Thyroid gland (tissue), 4 donors: ENCODE data around the gene KCNIP3.
"Not testable (repeated sequence)": the region's sequence is repeated elsewhere in the genome, so short reads cannot be mapped to it uniquely, and the experiment has no call there.

Experiments
- POLR2A ChIP-seq, 2 donors: fragments of 450-650 bp; IDR thresholded peaks; one replicate each; pipeline ENCODE4 v1.6.1; 2017; ENCODE audit warnings: antibody characterized with exemption in 2 of 2, mild to moderate bottlenecking in 2 of 2, moderate library complexity in 1 of 2
- TF ChIP-seq, protein P1 (sequence below), 6 experiments: fragments of 200-600 bp in 3 of 6; fragments of 450-650 bp in 3 of 6; sonication (generic) in 3 of 6; IDR thresholded peaks; one replicate each; pipeline ENCODE4 v1.5.1; 2016 to 2019; ENCODE audit warnings: antibody characterized with exemption in 6 of 6, mild to moderate bottlenecking in 2 of 6, inconsistent platforms in 1 of 6, moderate library complexity in 1 of 6

DNA sequence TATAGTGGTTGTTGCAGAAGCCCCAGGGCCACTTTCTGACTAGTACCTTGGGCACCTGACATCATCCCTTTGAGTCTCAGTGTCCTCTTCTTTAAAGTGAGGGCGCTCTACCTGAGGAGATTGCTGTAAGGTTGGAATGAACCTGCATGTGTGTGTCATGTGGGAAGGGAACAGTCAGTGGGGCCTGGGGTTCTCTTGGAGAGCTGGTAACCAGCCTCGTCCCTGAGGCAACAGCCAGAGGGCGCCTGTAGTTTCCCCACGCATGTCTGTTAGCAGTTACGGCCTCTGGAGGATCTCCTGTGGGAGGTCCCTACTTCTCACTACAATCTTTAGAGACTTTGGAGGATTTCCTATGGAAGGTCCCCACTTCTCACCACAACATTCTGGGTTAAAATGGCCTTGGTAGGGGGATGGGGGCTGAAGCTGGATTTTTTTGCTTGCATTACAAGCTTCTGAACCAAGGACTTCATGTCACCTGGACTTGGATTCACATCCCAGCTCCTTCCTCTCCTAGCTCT lies 106.1 kb downstream of the KCNIP3 start:
- TF ChIP-seq, protein P1, sequence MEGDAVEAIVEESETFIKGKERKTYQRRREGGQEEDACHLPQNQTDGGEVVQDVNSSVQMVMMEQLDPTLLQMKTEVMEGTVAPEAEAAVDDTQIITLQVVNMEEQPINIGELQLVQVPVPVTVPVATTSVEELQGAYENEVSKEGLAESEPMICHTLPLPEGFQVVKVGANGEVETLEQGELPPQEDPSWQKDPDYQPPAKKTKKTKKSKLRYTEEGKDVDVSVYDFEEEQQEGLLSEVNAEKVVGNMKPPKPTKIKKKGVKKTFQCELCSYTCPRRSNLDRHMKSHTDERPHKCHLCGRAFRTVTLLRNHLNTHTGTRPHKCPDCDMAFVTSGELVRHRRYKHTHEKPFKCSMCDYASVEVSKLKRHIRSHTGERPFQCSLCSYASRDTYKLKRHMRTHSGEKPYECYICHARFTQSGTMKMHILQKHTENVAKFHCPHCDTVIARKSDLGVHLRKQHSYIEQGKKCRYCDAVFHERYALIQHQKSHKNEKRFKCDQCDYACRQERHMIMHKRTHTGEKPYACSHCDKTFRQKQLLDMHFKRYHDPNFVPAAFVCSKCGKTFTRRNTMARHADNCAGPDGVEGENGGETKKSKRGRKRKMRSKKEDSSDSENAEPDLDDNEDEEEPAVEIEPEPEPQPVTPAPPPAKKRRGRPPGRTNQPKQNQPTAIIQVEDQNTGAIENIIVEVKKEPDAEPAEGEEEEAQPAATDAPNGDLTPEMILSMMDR (IDR thresholded peaks at IDR 0.05): peak in 4 of 6 experiments; percentile 19 to 38 (median 30)
- TF ChIP-seq POLR2A (IDR thresholded peaks at IDR 0.05): not testable (repeated sequence)
